COR-L47 (cell line): ENCODE data around the gene ABCC1.
"Not testable (repeated sequence)": the region's sequence is repeated elsewhere in the genome, so short reads cannot be mapped to it uniquely, and the experiment has no call there.

Experiments used
- DNase-seq: peaks from one replicate; lab custom pipeline; 2025; lab: John Stamatoyannopoulos, UW

ABCC1 gene

DNA sequence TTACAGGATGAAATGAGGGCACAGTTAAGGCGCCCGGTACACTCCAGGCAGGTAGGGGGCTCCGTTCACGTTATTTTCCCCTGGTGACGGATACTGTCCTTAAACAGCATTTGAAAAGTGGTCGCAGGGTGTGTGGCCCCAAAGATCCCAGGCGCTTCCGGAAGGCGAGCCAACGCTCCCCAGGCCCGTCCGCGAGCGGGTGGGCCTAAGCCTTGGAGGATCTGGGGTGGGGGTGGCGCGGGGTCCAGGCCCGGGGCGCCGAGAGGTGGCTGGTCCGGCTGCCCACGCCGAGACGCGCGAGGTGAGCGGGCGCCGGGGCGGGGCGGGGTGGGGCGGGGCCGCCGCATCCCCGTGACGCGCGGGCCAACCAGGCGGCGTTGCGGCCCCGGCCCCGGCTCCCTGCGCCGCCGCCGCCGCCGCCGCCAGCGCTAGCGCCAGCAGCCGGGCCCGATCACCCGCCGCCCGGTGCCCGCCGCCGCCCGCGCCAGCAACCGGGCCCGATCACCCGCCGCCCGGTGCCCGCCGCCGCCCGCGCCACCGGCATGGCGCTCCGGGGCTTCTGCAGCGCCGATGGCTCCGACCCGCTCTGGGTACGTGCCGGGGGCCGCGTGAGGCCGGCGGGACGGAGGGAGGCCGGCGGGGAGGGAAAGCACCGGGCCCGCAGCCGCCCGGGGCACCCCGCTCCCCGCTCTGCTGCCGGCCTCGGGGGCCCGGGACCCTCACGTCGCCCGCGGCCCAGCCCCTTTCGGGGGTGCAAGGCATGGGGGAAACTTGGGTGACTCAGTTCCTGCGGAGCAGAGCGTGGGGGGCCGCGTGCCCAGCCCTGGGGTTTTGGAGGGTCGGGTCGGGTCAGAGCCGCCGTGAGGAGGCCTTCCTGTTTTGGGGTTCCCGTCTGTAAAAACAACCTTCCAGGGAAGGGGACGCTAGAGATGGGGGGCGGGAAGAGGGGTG lies at the start of gene ABCC1:
Gene ABCC1, plus strand, starts transcription at position 407 of the 951 bp plus-strand sequence. Its CDS starts 136 bp downstream, at position 543.
- peak; percentile 22 for DNase-seq

DNA sequence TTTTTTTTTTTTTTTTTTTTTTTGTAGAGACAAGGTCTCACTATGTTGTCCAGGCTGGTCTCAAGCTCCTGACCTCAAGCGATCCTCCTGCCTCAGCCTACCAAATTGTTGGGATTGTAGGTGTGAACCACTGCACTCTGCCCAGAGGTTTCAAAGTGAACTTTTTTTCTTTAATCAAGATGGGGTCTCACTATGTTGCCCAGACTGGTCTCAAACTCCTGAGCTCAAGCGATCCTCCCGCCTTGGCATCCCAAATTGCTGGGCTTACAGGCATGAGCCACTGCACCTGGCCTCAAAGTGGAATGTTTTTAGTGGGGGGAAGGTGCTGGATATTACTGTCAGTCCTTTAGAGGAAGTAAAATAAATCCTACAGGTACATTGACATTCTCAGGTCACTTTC lies 49.1 kb upstream of the ABCC1 start:
- DNase-seq, result no peak

DNA sequence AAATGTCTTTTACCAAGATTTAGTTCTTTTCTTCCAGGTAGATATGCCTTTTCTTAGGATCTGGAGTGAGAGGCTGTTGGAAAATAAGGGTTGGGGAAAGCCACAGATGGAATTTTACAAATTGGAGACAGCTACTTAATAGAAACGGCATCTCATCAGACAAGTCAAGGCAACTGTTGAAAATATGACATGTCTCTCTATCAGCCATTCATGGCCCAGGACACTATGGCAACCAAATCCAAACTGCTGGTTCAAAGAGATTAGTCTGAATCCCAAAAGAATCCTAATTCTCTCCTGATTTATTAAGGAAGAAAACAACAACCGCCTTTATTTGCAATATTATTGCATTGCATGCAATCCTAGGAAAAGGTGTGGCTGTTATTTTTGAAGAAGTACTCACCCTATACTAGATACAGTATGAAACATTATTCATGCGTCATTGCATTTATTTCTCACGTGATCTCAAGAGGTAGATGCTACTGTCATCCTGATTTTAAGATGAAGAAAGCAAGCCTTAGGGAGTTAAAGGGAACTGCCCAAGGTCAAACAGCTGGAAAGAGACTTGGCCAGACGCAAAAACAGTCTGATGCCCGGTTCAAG lies 48.4 kb upstream of the ABCC1 start:
- no peak for DNase-seq

GRCh38 chr16:15903960-15904359 lies 45.5 kb upstream of the ABCC1 start:
- DNase-seq, result no peak

DNA sequence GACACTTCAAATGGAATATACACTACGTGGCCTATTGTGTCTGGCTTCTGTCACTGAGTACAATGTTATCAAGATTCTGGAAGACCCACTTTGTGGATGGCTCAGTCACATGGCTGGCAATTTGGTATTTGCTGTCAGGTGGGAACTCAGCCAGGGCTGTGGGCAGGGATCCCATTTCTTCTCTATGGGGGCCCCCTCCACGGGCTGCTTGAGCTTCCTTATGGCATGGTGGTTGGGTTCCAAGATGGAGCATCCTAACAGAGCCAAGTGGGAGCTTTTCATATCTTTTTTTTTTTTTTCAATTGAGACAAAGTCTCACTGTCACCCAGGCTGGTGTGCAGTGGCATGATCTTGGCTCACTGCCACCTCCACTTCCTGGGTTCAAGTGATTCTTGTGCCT lies 43.0 kb upstream of the ABCC1 start:
- DNase-seq, result no peak

DNA sequence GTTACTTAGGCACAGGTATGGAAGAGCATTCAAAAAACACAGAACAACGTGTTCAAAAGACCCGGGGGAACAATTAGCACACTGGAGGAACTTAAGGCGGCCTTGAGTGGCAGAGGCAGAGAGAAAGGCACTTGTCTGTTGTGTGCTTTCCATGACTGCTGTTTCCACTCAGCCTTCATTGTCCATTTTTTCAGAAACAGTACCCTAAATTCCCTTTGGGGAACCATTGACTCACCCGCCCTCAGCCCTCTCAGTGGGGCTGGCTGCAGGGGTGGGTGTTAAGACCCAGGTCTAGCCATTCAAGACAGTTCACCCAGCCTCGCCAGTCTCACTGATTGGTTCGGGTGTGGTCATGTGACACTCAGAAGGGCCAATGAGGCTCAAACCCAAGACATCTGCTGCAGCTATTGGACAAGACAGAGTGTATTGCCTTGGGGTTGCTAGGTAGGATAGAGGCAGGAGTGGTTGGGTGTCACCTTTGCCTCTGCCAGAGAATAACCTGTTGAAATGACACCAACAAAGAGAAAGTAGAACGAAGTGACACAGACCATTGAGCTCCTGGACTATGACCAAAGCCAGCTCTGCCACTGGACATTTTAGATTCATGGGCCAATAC lies 41.4 kb upstream of the ABCC1 start:
- DNase-seq, result no peak

DNA sequence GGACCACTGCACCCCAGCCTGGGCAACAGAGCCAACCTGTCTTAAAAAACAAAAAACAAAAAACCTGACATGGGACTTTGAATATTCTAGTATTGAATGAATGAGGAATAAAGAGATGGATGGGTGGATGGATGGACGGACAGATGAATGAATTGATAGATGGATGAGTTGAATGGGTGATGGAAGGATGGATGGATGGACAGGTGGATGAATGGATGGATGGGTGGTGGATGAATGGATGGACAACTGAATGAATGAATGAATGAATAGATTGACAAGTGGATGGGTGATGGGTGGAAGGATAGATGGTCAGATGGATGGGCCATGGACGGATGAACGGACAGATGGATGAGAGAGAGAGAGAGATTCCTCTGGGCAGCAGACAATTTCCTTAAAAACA lies 38.2 kb upstream of the ABCC1 start:
- DNase-seq, result no peak

GRCh38 chr16:15913046-15913698 lies 36.2 kb upstream of the ABCC1 start:
- DNase-seq, result no peak

GRCh38 chr16:15915555-15916081 lies 33.8 kb upstream of the ABCC1 start:
- DNase-seq, result no peak

GRCh38 chr16:15916323-15916722 lies 33.1 kb upstream of the ABCC1 start:
- DNase-seq, result no peak

DNA sequence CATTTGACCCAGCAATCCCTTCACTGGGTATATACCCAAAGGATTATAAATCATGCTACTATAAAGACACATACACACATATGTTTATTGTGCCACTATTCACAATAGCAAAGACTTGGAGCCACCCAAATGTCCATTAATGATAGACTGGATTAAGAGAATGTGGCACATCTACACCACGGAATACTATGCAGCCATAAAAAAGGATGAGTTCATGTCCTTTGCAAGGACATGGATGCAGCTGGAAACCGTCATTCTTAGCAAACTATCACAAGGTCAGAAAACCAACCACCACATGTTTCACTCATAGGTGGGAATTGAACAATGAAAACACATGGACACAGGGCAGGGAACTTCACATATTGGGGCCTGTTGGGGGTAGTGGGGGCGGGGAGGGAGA lies 31.1 kb upstream of the ABCC1 start:
- DNase-seq, result not testable (repeated sequence)

- no peak for DNase-seq
These were observed 30.1 kb upstream of the ABCC1 start for GRCh38 chr16:15919331-15919730.

- no peak for DNase-seq
These were observed 24.4 kb upstream of the ABCC1 start for GRCh38 chr16:15924996-15925395.

- DNase-seq, result no peak
These were observed 23.8 kb upstream of the ABCC1 start for GRCh38 chr16:15925631-15926030.

- no peak for DNase-seq
These were observed 20.9 kb upstream of the ABCC1 start for GRCh38 chr16:15928261-15929104.

DNA sequence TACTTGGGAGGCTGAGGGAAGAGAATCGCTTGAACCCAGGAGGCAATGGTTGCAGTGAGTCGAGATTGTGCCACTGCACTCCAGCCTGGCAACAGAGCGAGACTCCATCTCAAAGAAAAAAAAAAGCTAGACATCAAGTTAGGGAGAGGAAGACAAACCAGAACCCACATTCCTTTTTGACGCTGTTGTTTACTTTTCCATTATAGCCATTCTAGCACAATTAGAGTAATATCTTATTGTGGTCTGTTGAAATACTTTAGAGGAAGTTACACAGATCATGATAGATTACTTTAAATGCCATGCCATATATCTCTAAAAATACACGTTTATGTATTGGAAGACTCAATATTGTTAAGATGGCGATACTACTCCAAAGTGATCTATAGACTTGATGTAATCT lies 16.5 kb upstream of the ABCC1 start:
- DNase-seq, result no peak

- no peak for DNase-seq
These were observed 15.6 kb upstream of the ABCC1 start for GRCh38 chr16:15933781-15934180.

- no peak for DNase-seq
These were observed 14.4 kb upstream of the ABCC1 start for GRCh38 chr16:15934991-15935390.

DNA sequence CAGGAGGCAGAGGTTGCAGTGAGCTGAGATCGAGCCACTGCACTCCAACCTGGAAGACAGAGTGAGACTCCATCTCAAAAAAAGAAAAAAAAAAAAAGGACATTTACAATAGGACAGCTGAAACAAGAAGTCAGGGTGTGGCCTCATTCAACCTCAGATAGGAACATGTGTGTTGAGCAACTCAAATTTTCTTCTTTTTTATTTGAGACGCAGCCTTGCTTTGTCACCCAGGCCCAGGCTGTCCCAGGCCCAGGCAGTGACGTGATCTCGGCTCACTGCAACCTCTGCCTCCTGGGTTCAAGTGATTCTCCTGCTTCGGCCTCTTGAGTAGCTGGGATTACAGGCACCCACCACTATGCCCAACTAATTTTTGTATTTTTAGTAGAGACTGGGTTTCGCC lies 12.6 kb upstream of the ABCC1 start:
- not testable (repeated sequence) for DNase-seq

DNA sequence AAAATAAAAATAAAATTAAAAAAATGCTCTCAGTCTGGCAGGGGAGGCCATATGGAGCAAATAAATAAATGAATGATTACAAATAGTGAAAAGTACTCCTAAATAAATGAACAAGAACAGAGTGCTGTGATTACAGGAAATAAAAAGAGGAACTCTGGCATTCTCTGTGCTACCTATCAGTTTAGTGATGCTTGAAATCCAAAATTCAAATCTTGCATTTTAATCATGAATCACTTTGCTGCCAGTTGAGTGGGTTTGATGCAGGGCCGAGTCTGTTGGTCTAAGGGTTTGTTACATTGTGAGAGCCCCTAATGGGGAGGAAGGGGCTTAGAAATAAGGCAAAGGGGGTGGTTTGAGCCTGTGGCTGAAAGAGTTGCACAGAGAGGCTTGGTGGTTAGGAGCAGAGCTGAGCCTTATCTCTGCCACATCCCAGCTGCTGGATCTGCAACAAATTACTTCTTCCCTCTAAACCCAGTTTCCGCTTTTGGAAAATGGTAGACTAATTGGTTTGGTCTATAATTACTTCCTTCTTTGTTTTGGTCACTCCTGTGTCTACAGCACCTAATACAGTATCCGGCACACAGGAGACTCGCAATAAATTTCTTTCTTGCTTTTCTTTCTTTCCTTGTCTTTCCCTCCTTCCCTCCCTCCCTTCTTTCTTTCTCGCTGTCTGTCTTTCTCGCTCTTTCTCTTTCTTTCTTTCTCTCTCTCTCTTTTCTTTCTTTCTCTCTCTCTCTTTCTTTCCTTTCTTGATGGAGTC lies 6.3 kb upstream of the ABCC1 start:
- DNase-seq, result peak; percentile 6
